Purkinje cell (primary cell): ENCODE measurements around the gene SLF1. TPM values are rescaled to one million over a fixed set of nuclear protein-coding genes. Genes with fewer than 3 reads are reported as not detected.

Experiments used
- polyA plus RNA-seq: library from polyadenylated mRNA; unstranded; fragments of >200 nt; fragmentation: Nextera tagmentation; gene quantifications from 2 replicates; pipeline ENCODE4 v1.2.1, GENCODE V29; 2014

The SLF1 gene
- polyA plus RNA-seq = 26.4 and 38.8 TPM in 2 replicates

GRCh38 chr5:94618493-94619328 is at the start of gene SLF1, which contains the start of gene KIAA0825:
Gene SLF1, plus strand, starts transcription at chr5:94618669. Its CDS starts 10,142 bp downstream, at chr5:94628811.
Gene KIAA0825, minus strand, starts transcription at chr5:94618604. Its CDS starts 81,478 bp downstream, at chr5:94537126.

Other genes with a start within 250 kb of the SLF1 start
- gene KIAA0825, start 65 bp upstream of the SLF1 start, polyA plus RNA-seq = 9.3 and 15.3 TPM in 2 replicates